HTERT RPE-1 (cell line): ENCODE data around the gene AKR1D1.

ENCODE experiments used
- in situ Hi-C: fragments of 300-500 bp; cut with MboI; formaldehyde crosslinking; loops from 4 replicates; pipeline ENCODE4 v1.14.3; 2020; ENCODE audit warnings: low sequenced_read_pairs

AKR1D1 gene

DNA sequence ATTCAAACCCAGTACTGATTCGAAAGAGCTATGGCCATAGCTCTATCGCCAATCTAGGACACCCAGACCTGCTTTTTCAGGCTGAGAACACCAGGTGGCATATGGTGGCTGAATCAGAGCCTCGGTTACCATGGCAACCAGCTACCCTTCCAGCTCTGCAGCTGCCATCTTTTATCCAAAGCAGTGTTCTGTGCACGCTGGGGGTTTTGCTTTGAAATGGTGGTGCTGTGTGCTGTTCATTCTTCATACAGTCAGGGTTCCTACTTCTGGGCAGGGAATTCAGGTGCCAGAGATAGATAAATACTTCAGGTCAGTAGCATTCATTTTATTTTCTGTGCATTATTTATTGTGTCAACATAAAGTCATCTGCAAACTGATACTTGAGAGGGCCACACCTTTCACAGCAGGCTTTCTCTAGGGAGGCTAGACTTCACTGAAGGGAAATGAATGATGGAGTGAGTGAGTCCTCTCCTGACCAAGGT, 85.4 kb downstream of the AKR1D1 start:
- in situ Hi-C loops: no loop called here

DNA sequence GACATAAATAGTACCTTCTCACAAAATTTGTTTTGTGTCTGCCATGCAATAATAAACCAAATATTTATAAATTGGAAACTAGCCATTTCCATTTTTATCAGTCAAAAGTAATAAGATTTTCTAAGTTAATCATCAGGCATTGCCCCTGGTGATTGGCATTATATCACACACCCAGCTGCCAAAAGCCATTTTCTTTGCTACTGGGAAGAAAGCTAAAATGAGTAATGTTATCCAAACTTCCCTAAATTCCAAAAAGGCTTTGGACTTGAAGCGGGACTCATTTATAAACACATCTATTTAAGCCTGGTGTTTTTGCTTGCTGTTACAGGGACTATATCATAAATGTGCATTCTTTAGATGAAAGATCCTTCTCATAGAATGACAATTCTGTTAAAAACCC, 86.0 kb downstream of the AKR1D1 start:
- in situ Hi-C loops: no loop called here

GRCh38 chr7:138163800-138164199, 87.5 kb downstream of the AKR1D1 start:
- in situ Hi-C loops: no loop called here

- in situ Hi-C loops: no loop called here
Observed at GRCh38 chr7:138164804-138165203, 88.5 kb downstream of the AKR1D1 start.

DNA sequence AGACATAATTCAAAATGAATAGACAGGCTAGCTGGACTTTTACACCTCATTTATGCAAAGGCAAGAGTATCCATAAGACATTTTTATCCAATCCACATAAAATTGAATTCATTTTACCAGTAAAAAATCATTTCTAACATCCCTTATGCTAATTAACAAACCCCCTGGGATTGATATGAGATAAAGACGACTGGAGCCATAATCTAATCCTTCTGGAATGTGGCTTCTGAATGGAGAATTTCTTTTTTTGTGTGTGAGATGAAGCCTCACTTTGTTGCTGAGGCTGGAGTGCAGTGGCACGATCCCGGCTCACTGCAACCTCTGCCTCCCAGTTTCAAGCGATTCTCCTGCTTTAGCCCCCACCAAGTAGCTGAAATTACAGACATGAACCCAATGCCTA, 90.4 kb downstream of the AKR1D1 start:
- in situ Hi-C loops: no loop called here

DNA sequence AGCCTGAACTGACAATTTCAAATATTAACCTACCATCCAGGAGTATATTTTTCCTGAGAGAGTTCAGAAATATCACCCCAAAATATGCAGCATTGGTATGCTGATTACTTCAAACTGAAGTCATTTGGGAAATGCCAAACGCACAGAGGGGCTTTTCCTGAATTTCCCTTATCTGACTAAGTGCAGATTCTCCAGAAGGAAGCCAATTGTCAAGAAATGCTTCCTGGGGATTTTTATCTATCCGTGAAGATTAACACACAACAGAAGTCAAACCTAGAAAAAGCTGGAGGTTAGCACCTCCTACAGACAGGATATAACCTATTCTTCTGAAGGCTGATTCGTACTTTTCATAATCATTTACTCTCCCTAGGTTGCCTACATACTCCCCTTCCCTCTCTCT, 91.0 kb downstream of the AKR1D1 start:
- in situ Hi-C loops: no loop called here

DNA sequence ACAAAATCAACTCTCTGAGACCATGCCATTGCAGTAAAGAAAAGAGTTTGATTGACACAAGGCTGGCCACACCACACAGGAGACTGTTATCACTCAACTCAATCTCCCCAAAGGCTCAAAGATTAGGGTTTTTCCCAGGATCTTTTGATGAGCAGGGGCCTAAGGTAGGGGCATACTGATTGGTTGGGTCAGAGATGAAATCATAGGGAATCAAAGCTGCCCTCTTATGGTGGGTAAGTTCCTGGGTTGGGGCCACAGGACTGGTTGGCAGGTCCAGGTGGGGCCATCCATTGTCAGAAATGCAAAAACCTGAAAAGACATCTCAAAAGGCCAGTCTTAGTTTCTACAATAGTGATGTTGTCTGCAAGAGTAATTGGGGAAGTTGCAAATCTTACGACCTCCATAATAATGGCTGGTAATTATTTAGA, 91.6 kb downstream of the AKR1D1 start:
- in situ Hi-C loops: no loop called here
